ENCODE measurements around the gene NWD2.
"Not testable (repeated sequence)": the region's sequence is repeated elsewhere in the genome, so short reads cannot be mapped to it uniquely, and the experiment has no call there.

The NWD2 gene

GRCh38 chr4:37487668-37488067, 243.1 kb downstream of the NWD2 start:
- Mint-ChIP-seq H3K36me3 (no peaks in the 10 kb centered on the region), H3K27ac (no peak overlapping the region), H3K27me3 (peaks cover 7% of the 10 kb centered on the region), H3K4me1 (no peaks in the 10 kb centered on the region), H3K9me3 (no peaks in the 10 kb centered on the region), H3K4me3 (no peak overlapping the region)
- CTCF ChIA-PET: no interaction called here
- no peak for DNase-seq

GRCh38 chr4:37489697-37490096, 245.2 kb downstream of the NWD2 start:
- H3K36me3 Mint-ChIP-seq: no peaks in the 10 kb centered on the region
- H3K27me3 Mint-ChIP-seq: peaks cover 7% of the 10 kb centered on the region
- no peak overlapping the region for H3K27ac Mint-ChIP-seq
- H3K9me3 Mint-ChIP-seq: no peaks in the 10 kb centered on the region
- no peak for DNase-seq
- no peaks in the 10 kb centered on the region for H3K4me1 Mint-ChIP-seq
- CTCF ChIA-PET: no interaction called here
- no peak overlapping the region for H3K4me3 Mint-ChIP-seq

GRCh38 chr4:37490391-37491347, 246.1 kb downstream of the NWD2 start:
- CTCF ChIA-PET: no interaction called here
- no peak overlapping the region for H3K27ac Mint-ChIP-seq
- no peaks in the 10 kb centered on the region for H3K4me1 Mint-ChIP-seq
- H3K27me3 Mint-ChIP-seq: peaks cover 7% of the 10 kb centered on the region
- DNase-seq: no peak
- no peaks in the 10 kb centered on the region for H3K36me3 Mint-ChIP-seq
- no peak overlapping the region for H3K4me3 Mint-ChIP-seq
- peaks cover 2% of the 10 kb centered on the region for H3K9me3 Mint-ChIP-seq

- H3K4me1 Mint-ChIP-seq, H3K36me3 Mint-ChIP-seq, CTCF ChIA-PET, H3K27ac Mint-ChIP-seq, DNase-seq, H3K4me3 Mint-ChIP-seq, H3K9me3 Mint-ChIP-seq, H3K27me3 Mint-ChIP-seq: not testable (repeated sequence)
These were observed 250.8 kb downstream of the NWD2 start for GRCh38 chr4:37495353-37495752.
